GM15510 (cell line): ENCODE data around the gene ADGRE2.
A peak's percentile ranks its signal among the peaks of the same experiment; 100 is the strongest.

Experiments
- POLR2A ChIP-seq: IDR thresholded peaks from 3 replicates; pipeline ENCODE4 v1.6.1; 2011; ENCODE audit warnings: borderline replicate concordance; ENCODE audit not compliant: insufficient read length; ENCODE audit errors: extremely low read depth

ADGRE2 gene

DNA sequence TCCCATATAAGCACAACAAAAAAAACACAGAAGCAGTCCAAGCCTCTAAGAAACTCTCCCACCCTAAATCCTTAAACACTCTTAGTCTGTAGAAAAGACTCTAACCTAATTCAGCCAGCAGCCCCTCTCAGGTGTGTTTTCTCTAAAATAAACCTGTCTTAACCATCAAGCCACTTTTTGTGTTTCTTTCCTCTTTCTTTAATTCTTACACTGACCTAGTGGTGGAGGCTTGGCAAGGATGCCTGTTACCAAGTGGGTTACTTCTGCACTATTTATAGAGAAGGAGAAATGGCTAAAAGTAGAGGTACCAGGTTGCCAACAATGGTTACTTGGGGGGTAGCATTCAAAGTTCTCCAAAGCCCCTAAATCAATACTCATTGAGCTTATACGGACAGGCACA lies 44.8 kb downstream of the ADGRE2 start:
- TF ChIP-seq POLR2A = no peak

DNA sequence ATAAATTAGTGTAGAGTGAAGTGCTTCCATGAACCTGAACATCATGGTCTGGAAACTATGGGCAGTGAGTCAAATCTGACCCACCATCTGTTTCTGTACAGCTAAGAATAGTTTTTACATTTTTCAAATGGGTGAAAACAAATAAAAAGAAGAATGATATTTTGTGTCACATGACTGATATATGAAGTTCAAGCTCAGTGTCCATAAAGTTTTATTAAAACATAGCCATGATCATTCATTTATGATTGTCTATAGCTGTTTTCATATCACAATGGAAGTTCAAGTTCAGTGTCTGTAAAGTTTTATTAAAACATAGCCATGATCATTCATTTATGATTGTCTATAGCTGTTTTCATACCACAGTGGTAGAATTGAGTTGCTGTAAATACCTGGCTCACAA lies 45.9 kb downstream of the ADGRE2 start:
- no peak for TF ChIP-seq POLR2A

- no peak for TF ChIP-seq POLR2A
These were observed 47.2 kb downstream of the ADGRE2 start for GRCh38 chr19:14731200-14731599.

- TF ChIP-seq POLR2A = no peak
These were observed 49.8 kb downstream of the ADGRE2 start for GRCh38 chr19:14728595-14728994.

GRCh38 chr19:14722127-14722526 lies 56.2 kb downstream of the ADGRE2 start:
- no peak for TF ChIP-seq POLR2A

GRCh38 chr19:14719162-14719561 lies 59.2 kb downstream of the ADGRE2 start:
- TF ChIP-seq POLR2A = no peak

- TF ChIP-seq POLR2A = no peak
These were observed 59.7 kb downstream of the ADGRE2 start for GRCh38 chr19:14718522-14719116.

GRCh38 chr19:14715841-14716240 lies 62.5 kb downstream of the ADGRE2 start:
- no peak for TF ChIP-seq POLR2A

- TF ChIP-seq POLR2A = no peak
These were observed 73.9 kb downstream of the ADGRE2 start for GRCh38 chr19:14704450-14704849.

GRCh38 chr19:14703833-14704232 lies 74.5 kb downstream of the ADGRE2 start:
- no peak for TF ChIP-seq POLR2A

GRCh38 chr19:14700711-14701375 lies 77.5 kb downstream of the ADGRE2 start:
- no peak for TF ChIP-seq POLR2A

GRCh38 chr19:14699641-14700040 lies 78.7 kb downstream of the ADGRE2 start:
- TF ChIP-seq POLR2A = no peak

GRCh38 chr19:14695471-14695870 lies 82.9 kb downstream of the ADGRE2 start:
- TF ChIP-seq POLR2A = no peak

DNA sequence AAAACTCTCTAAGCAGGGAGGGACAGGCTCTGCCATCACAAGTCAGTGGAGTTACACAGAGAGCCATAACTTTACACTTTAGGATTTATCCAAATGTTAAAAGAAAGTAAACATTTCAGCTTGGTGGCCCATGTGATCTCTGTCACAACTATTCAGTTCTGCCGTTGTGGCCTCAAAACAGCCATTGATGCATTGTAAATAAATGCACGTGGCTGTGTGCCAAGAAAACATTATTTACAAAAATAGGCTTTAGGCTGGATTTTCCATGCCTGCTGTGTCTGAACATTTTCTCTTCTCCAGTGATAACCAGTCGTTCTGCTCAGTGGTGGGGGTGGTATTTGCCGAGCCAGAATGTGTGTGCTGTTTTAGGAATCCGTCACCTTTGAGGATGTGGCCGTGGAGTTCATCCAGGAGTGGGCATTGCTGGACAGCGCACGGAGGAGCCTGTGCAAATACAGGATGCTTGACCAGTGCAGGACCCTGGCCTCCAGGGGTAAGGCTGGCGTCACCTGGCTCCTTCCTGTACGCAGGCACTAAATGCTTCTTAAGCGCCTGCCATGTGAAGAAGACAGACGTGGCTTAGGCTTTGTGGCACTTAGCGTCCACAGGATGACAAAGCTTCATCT lies 83.6 kb downstream of the ADGRE2 start:
- TF ChIP-seq POLR2A = no peak

GRCh38 chr19:14689598-14690503 lies 88.5 kb downstream of the ADGRE2 start, which contains the start of gene ZNF333:
TSS of gene ZNF333 (plus strand) at chr19:14690048. CDS start at chr19:14693492, 3,444 bp downstream.
- peak; percentile 84 for TF ChIP-seq POLR2A
